HG03280 (cell line): ENCODE measurements around the gene LAMC2.

Source experiments
- ATAC-seq: cut with Tn5 transposase; IDR thresholded peaks from one replicate; pipeline ENCODE4 v1.9.1; 2021; ENCODE audit warnings: mild to moderate bottlenecking, moderate library complexity; ENCODE audit not compliant: unreplicated experiment

The LAMC2 gene

DNA sequence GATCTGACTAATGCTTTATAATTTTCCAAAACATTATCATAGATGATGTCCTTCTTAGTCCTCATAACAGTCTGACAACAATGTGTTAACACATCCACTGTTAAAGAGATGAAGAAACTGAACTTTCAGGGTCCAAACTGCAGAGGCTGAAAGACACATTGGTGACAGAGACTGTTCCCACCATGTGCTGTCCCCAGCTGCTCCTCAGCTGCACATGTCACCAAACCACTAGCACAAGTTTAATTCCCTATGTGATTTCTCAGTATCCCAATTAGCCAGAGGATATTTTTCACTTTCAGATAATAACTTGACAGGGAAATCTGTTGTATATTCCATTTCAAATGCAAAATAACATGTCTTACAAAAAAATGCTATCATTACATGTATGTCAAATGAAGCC lies 24.6 kb downstream of the LAMC2 start:
- ATAC-seq, result no peak

- ATAC-seq, result no peak
Observed at GRCh38 chr1:183212870-183213269, 26.8 kb downstream of the LAMC2 start.

DNA sequence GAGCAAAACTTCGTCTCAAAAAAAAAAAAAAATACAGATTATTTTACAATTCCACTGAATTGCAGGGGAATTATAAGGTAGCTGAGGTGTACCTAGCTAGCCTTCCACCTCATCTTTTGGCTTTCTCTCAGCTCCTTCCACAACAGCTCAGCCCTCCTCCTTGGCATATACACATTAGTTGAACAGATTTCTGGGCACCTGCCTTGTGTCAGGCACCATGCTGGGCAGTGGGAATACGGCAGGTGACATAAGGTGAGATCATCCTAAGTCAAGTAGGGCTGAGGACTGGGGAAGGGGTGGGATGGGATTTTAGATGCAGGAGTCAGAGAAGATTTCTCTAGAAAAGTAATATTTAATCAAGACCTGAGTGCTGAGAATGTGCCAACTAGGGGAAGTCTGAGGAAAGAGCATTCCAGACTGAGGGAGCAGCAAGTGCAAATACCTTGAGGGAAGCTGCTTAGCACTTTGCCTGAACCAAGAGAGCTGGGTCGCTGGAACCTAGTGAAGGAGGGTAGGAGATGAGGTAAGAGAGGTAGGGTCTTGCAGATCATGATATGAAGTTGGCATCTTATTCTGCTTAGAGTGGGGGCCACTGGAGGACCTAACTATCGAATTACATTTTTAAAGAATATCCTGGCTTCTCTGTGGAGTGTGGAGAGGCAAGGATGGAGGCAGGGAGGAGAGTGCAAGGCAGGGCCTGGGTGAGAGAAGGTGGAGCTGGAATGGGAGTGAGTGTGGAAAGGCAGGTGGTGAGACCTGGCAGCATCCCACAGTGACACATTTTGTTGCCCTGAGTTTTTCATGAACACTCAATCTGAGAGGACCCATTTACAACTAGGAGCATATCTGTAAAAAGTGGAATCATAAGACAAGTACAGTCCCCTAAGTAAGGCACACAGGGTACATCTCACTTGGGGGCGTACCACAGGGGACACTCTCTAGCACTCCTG lies 28.2 kb downstream of the LAMC2 start:
- ATAC-seq, result no peak

DNA sequence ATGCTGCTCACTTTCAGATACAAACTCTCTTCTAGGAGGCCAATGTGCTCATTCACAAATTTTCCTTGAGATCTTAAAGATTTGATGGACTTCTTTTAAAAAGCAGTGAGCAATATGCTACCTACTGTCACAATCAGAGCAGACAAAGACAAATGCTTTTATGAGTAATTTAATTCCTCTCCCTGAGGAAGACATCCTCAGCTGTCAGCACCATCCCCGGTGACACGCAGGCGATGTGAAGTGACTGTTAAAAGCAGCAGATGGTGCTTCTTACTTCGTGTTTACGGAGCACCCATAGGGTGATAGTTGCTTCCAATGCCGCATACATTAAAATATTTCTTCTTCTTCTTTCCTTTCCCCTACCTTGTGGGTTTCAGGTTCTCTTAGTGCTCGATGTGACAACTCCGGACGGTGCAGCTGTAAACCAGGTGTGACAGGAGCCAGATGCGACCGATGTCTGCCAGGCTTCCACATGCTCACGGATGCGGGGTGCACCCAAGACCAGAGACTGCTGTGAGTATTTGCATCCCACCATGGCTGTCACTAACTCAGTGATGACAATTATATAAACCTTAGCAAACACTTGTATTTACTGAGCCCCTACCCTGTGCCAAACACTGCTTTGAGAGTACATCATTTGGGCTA lies 29.1 kb downstream of the LAMC2 start:
- no peak for ATAC-seq

DNA sequence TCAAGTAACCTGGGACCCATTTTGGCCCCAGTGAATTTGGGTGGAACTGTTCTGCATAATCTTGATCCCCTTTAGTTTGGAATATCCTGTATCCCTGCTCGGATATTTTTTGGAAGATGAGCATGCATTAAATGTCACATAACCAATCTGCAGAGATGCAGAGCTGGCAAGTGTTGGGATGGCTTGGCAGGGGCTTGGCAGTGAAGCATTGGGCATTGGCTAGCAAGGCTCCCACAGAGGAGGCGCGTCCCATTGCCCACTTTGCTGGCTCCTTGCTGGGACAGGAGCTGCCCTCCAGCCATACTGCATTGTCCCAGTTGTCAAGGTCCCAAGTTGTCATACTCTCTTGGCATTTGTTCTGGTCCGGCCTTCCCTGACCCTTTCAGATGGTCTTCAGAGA lies 29.9 kb downstream of the LAMC2 start:
- ATAC-seq, result no peak

GRCh38 chr1:183218027-183218618 lies 32.1 kb downstream of the LAMC2 start:
- no peak for ATAC-seq

GRCh38 chr1:183218971-183219615 lies 33.0 kb downstream of the LAMC2 start:
- no peak for ATAC-seq

DNA sequence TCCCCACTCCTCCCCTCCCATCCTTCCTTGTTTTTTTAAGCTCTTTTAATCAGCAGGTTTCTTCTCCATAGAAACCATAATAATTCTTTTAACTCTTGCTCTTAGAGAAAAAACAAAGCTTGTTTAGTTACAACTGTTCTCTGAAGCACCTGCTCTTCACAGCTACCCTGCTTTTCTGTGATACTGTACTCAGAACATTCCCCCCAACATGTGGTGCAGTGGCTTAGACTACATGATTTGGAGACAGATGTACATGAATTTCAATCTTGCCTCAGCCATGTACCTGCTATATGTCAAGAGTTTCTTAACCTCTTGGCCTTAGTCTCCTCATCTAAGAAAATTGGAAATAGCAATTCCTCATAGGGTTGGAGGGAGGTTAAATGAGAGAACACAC lies 33.5 kb downstream of the LAMC2 start:
- ATAC-seq, result no peak

GRCh38 chr1:183222909-183223308 lies 36.8 kb downstream of the LAMC2 start:
- ATAC-seq, result no peak

DNA sequence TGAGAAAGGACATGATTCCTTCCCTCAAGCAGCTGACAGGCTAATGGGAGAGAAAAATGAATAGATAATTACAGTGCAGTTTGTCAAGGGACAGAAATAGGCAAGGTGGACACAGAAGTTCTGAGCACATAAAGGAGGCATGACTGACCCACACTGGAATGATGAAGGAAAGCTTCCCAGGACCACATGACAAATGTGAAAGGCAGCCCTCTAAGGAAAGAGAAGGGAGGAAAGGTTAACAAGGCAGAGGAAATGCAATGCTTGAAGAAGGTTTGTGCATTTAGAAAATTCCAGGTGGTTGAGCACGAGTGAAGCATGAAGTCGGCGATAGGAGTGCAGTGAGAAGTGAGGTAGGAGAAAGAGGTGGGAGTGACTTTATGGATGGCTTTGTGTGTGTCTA lies 37.4 kb downstream of the LAMC2 start:
- no peak for ATAC-seq

DNA sequence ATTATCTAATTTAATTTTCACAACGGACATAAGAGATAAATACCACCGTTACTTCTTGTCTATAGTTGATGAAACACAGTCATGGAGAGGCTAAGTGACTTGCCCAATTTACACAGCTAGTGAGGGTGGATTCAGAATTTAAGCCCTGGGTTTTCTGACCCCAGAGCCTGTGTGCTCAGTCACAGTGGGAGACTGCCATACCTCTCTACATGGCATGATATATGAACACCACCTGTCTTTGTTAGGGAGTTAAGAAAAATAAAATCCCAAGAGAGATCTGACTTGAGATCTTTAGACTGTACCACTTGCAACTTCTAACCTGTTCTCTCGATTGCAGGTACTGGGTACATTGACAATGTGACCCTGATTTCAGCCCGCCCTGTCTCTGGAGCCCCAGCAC lies 40.3 kb downstream of the LAMC2 start:
- no peak for ATAC-seq

- no peak for ATAC-seq
Observed at GRCh38 chr1:183226963-183227362, 40.9 kb downstream of the LAMC2 start.

- no peak for ATAC-seq
Observed at GRCh38 chr1:183227422-183228346, 41.6 kb downstream of the LAMC2 start.

DNA sequence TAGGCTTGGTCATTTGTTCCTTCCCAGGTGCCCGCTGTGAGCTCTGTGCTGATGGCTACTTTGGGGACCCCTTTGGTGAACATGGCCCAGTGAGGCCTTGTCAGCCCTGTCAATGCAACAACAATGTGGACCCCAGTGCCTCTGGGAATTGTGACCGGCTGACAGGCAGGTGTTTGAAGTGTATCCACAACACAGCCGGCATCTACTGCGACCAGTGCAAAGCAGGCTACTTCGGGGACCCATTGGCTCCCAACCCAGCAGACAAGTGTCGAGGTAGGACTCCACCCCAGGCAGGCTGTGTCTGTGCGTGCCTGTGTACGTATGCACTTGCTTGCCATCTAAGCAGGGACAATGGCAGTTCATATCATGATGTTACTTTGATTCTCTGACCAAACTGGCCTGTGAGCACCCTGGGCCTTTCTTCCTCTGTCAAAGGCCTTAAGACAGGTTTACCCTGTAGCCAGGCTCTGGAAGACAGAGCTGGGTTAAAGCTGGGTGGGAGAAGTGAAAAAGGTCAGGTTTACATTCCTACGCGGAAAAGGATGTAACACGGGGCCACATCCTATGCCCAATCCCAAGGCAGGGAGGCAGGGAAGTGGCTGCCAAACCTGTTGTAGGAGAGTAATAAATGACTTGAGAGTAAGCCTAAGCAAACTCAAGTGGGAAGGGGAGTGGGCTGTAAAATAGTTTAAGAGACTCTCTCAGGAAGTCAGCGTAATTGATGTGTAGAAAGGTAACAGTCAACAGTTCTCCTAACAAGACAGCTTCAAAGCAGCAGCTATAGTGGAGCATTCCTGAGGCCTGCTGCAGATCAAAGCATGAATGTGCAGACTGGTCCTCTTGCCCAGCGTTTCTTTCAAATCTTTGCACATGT lies 42.5 kb downstream of the LAMC2 start:
- no peak for ATAC-seq

- ATAC-seq, result no peak
Observed at GRCh38 chr1:183230413-183230812, 44.3 kb downstream of the LAMC2 start.

DNA sequence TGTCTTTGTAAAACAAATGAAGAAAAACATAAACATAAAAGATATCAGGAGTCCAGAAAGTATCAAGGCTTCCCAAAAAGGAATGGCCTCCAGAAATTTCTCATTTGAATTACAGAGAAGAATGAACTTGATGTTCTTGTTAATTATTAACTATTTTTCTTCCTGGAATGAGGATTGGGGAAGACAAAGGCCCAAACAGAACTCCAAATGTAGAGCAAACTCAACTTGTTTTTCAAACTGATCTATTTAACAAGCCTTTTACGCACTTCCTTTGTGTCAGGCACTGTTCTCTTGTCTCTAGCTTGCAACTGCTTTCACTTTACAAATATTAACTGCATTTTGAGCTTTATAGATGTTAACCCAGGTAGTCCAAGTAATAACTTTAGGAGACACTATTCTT lies 45.5 kb downstream of the LAMC2 start:
- no peak for ATAC-seq

DNA sequence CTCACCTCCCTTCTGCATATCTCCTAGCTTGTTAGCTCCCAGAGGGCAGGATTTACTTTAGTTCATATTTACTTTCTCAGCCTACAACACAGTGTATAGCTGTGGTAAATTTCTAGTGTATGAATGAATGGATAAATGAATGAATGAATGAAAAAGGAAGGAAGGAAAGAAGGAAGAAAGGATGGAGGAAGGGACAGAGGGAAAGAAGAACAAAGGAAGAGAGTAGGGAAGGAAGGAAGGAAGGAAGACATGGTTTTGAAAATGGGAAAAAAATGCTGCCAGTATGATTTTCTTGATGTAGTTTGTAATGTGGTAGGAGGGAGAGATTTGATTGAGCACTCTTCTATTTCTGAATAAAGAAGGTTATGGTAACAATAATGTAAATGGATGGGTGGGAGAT lies 47.0 kb downstream of the LAMC2 start:
- no peak for ATAC-seq

GRCh38 chr1:183234660-183235476 lies 48.8 kb downstream of the LAMC2 start:
- no peak for ATAC-seq

GRCh38 chr1:183235503-183235902 lies 49.4 kb downstream of the LAMC2 start:
- ATAC-seq, result no peak
